OCI-LY1 (cell line): Measurements from ENCODE around the gene ZNF101.

ENCODE experiments used
- H2AFZ ChIP-seq: fragments of 200-600 bp; sonication (generic), shearing (Covaris generic); 2 replicates; pipeline ENCODE4 v1.6.0; 2014; ENCODE audit warnings: antibody characterized with exemption, mild to moderate bottlenecking, low read length
- H3F3A ChIP-seq: fragments of 200-600 bp; sonication (generic), shearing (Covaris generic); 2 replicates; pipeline ENCODE4 v1.6.0; 2014; ENCODE audit warnings: mild to moderate bottlenecking, antibody characterized with exemption, low read length, moderate library complexity; ENCODE audit not compliant: insufficient read depth
- H3K27ac ChIP-seq: fragments of 200-600 bp; sonication (generic); 2 replicates; pipeline ENCODE4 v1.5.1; 2014; ENCODE audit warnings: low read length, mixed run types, mild to moderate bottlenecking, low read depth; ENCODE audit not compliant: poor library complexity, severe bottlenecking
- H3K27me3 ChIP-seq: fragments of 200-600 bp; sonication (generic); 2 replicates; pipeline ENCODE4 v1.6.0; 2014; ENCODE audit warnings: antibody characterized with exemption, mild to moderate bottlenecking, low read length, moderate library complexity; ENCODE audit not compliant: insufficient read depth
- H3K36me3 ChIP-seq: fragments of 200-600 bp; sonication (generic); 2 replicates; pipeline ENCODE4 v1.6.1; 2014; ENCODE audit warnings: mild to moderate bottlenecking, antibody characterized with exemption, low read length, moderate library complexity, mixed read lengths; ENCODE audit not compliant: insufficient read depth
- H3K4me1 ChIP-seq: fragments of 200-600 bp; sonication (generic); 2 replicates; pipeline ENCODE4 v1.5.1; 2014; ENCODE audit warnings: mild to moderate bottlenecking, low read length, moderate library complexity; ENCODE audit not compliant: insufficient read depth, severe bottlenecking
- H3K4me2 ChIP-seq: fragments of 200-600 bp; sonication (generic), shearing (Covaris generic); 2 replicates; pipeline ENCODE4 v1.6.1; 2014; ENCODE audit warnings: low read length
- H3K4me3 ChIP-seq: fragments of 200-600 bp; sonication (generic); 2 replicates; pipeline ENCODE4 v1.5.1; 2014; ENCODE audit warnings: low read length, low read depth, mild to moderate bottlenecking, mixed read lengths; ENCODE audit not compliant: poor library complexity, severe bottlenecking
- H3K79me2 ChIP-seq: fragments of 200-600 bp; shearing (Covaris generic); 2 replicates; pipeline ENCODE4 v1.6.1; 2016; ENCODE audit warnings: mixed run types, low read length, mixed read lengths; ENCODE audit not compliant: insufficient read depth
- H3K9ac ChIP-seq: fragments of 200-600 bp; sonication (generic), shearing (Covaris generic); 2 replicates; pipeline ENCODE4 v1.6.1; 2014; ENCODE audit warnings: mild to moderate bottlenecking, low read length, mixed read lengths
- H3K9me2 ChIP-seq: fragments of 200-600 bp; sonication (generic), shearing (Covaris generic); 2 replicates; pipeline ENCODE4 v1.6.1; 2014; ENCODE audit warnings: low read depth, mild to moderate bottlenecking, low read length, mixed read lengths
- H3K9me3 ChIP-seq: fragments of 200-600 bp; shearing (Covaris generic); 2 replicates; pipeline ENCODE4 v1.6.1; 2014; ENCODE audit warnings: low read length, mixed read lengths
- H4K20me1 ChIP-seq: fragments of 200-600 bp; sonication (generic), shearing (Covaris generic); 2 replicates; pipeline ENCODE4 v1.6.0; 2016; ENCODE audit warnings: mild to moderate bottlenecking, low read length; ENCODE audit not compliant: insufficient read depth
- EZH2 ChIP-seq: fragments of 200-600 bp; sonication (generic), shearing (Covaris generic); IDR thresholded peaks from 2 replicates; pipeline ENCODE4 v1.8.0; 2017; ENCODE audit warnings: borderline replicate concordance, mixed run types, mild to moderate bottlenecking, antibody characterized with exemption, low read length, moderate library complexity, mixed read lengths
- TF ChIP-seq, protein P1 (sequence below): fragments of 200-600 bp; sonication (generic), shearing (Covaris generic); IDR thresholded peaks from 2 replicates; pipeline ENCODE4 v1.5.1; 2017; ENCODE audit warnings: mild to moderate bottlenecking, antibody characterized with exemption, low read length, moderate library complexity, mixed read lengths

Gene ZNF101

GRCh38 chr19:19642506-19643157 is 26.0 kb upstream of the ZNF101 start:
- H3K79me2 ChIP-seq, result peaks cover 8% of the 10 kb centered on the region
- H3K36me3 ChIP-seq, result peaks cover 79% of the 10 kb centered on the region
- no peaks in the 10 kb centered on the region for H3K9me2 ChIP-seq
- H3K4me3 ChIP-seq, result peak overlapping the region; percentile 99
- no peaks in the 10 kb centered on the region for H3F3A ChIP-seq
- peak overlapping the region; percentile 100 for H3K9ac ChIP-seq
- TF ChIP-seq, protein P1, sequence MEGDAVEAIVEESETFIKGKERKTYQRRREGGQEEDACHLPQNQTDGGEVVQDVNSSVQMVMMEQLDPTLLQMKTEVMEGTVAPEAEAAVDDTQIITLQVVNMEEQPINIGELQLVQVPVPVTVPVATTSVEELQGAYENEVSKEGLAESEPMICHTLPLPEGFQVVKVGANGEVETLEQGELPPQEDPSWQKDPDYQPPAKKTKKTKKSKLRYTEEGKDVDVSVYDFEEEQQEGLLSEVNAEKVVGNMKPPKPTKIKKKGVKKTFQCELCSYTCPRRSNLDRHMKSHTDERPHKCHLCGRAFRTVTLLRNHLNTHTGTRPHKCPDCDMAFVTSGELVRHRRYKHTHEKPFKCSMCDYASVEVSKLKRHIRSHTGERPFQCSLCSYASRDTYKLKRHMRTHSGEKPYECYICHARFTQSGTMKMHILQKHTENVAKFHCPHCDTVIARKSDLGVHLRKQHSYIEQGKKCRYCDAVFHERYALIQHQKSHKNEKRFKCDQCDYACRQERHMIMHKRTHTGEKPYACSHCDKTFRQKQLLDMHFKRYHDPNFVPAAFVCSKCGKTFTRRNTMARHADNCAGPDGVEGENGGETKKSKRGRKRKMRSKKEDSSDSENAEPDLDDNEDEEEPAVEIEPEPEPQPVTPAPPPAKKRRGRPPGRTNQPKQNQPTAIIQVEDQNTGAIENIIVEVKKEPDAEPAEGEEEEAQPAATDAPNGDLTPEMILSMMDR, result no peak
- TF ChIP-seq EZH2, result no peak
- peak overlapping the region; percentile 98 for H3K4me2 ChIP-seq
- peaks cover 17% of the 10 kb centered on the region for H3K4me1 ChIP-seq
- no peaks in the 10 kb centered on the region for H3K27me3 ChIP-seq
- H3K27ac ChIP-seq, result peak overlapping the region; percentile 90
- no peaks in the 10 kb centered on the region for H4K20me1 ChIP-seq
- no peaks in the 10 kb centered on the region for H3K9me3 ChIP-seq
- no peak overlapping the region for H2AFZ ChIP-seq

DNA sequence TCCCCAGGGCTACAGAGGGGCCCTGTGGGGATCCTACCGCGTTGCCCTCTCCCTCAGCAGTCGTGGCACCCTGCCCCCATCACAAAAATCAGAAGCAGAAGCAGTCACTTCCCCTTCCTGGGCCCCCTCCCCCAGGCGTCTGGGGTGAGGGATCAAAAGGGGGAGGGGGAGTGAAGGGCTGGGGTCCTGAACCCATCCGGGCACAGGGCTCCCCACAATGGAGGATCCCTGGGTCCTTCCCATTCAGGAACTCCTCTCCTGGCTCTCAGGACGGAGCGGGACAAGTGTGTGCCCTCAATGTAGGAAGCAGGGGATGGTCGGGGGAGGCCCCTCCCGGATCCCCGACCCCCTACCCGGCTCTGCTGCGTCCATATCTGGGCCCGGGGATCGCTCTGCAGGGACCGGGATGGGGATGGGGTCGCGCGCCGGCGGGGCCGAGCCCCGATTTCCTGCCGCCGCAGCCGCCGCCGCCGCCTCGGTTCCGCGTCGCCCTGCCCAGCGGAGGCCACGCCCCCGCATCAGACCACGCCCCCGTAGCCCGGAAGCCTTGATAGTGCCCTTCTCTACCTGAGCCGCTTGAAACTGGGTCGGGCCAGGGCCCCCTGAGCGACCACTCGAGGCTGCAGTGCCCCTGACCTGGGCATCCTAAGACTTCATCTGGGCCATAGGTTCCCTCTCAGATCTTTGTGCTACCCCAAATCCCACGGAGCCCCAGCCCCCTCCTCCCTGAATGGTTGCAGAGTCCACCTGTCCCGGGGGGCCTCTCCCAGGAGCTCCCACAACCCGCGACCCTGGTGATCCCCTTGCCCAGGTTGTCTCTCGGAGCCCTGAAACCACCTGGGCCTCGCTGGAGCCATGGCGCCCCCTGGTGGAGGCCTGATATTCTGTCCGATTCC is 25.2 kb upstream of the ZNF101 start, which contains the start of gene GMIP:
Gene GMIP, minus strand, starts transcription at position 500 of the 896 bp plus-strand sequence. Its CDS starts 128 bp downstream, at position 372.
- no peaks in the 10 kb centered on the region for H3K9me3 ChIP-seq
- no peak within 1 kb of the TSS for H2AFZ ChIP-seq
- H4K20me1 ChIP-seq, result no peaks in the 10 kb centered on the region
- H3K27me3 ChIP-seq, result no peaks in the 10 kb centered on the region
- H3K9me2 ChIP-seq, result no peaks in the 10 kb centered on the region
- H3F3A ChIP-seq, result no peaks in the 10 kb centered on the region
- no peak for TF ChIP-seq EZH2
- TF ChIP-seq, protein P1, result peak; percentile 92
- H3K27ac ChIP-seq, result peak within 1 kb of the TSS; percentile 90
- H3K79me2 ChIP-seq, result peaks cover 8% of the 10 kb centered on the region
- H3K36me3 ChIP-seq, result peaks cover 79% of the 10 kb centered on the region
- peak within 1 kb of the TSS; percentile 98 for H3K4me2 ChIP-seq
- H3K4me1 ChIP-seq, result peaks cover 17% of the 10 kb centered on the region
- H3K4me3 ChIP-seq, result peak within 1 kb of the TSS; percentile 99
- peak within 1 kb of the TSS; percentile 100 for H3K9ac ChIP-seq

DNA sequence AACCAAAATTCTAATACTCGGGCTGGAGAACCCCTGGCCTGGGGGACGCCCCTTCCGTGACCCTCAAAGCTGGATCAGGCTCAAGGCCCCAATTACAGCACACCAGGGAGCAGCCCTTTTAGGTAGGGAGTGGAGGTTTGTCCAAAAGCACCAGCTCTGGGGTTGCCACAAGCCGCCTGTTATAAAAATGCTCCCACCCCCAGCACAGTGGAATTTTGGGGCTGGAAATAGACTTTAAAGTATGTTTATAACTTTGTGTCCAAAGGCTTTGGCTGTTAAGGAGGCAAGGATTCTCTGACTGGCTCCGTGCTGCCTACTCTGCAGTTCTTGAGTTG is 24.6 kb upstream of the ZNF101 start:
- Histone ChIP-seq H3K4me1 (peaks cover 17% of the 10 kb centered on the region), H3K27me3 (no peaks in the 10 kb centered on the region), H3F3A (no peaks in the 10 kb centered on the region), H3K36me3 (peaks cover 77% of the 10 kb centered on the region), H3K9me2 (no peaks in the 10 kb centered on the region), H2AFZ (no peak overlapping the region), H4K20me1 (no peaks in the 10 kb centered on the region), H3K9ac (peak overlapping the region; percentile 100; the same call in 1 of the 2 replicates), H3K9me3 (no peaks in the 10 kb centered on the region), H3K4me3 (peak overlapping the region; percentile 99), H3K4me2 (peak overlapping the region; percentile 98; the same call in 1 of the 2 replicates), H3K27ac (peak overlapping the region; percentile 90), H3K79me2 (peaks cover 8% of the 10 kb centered on the region)
- TF ChIP-seq, protein P1, result no peak
- TF ChIP-seq EZH2, result no peak
